Smooth muscle cell (in vitro differentiated cells): ENCODE results near the gene SLCO2A1. TPM values are rescaled to one million over a fixed set of nuclear protein-coding genes. Genes with fewer than 3 reads are reported as not detected.

Source experiments
- DNase-seq: peaks from one replicate; lab custom pipeline; 2025; ENCODE audit not compliant: unreplicated experiment; lab: John Stamatoyannopoulos, UW
- H2AFZ ChIP-seq: fragments of 200-600 bp; sonication (generic); 2 replicates; pipeline ENCODE4 v1.6.0; 2016; ENCODE audit warnings: antibody characterized with exemption, low read depth, mild to moderate bottlenecking
- H3F3A ChIP-seq: fragments of 200-600 bp; sonication (generic); 2 replicates; pipeline ENCODE4 v1.6.0; 2017; ENCODE audit warnings: antibody characterized with exemption, low read depth
- H3K27ac ChIP-seq: fragments of 200-600 bp; sonication (generic); 2 replicates; pipeline ENCODE4 v1.5.1; 2016; ENCODE audit warnings: low read depth, mild to moderate bottlenecking
- H3K27me3 ChIP-seq: fragments of 200-600 bp; sonication (generic); 2 replicates; pipeline ENCODE4 v1.6.1; 2016; ENCODE audit warnings: low read depth, mild to moderate bottlenecking
- H3K36me3 ChIP-seq: fragments of 200-600 bp; sonication (generic); 2 replicates; pipeline ENCODE4 v1.5.1; 2016; ENCODE audit warnings: low read depth
- H3K4me1 ChIP-seq: fragments of 200-600 bp; sonication (generic); 2 replicates; pipeline ENCODE4 v1.5.1; 2016; ENCODE audit warnings: low read depth
- H3K4me2 ChIP-seq: fragments of 200-600 bp; sonication (generic); 2 replicates; pipeline ENCODE4 v1.6.0; 2016; ENCODE audit warnings: mild to moderate bottlenecking
- H3K4me3 ChIP-seq: fragments of 200-600 bp; sonication (generic); 2 replicates; pipeline ENCODE4 v1.5.1; 2016; ENCODE audit warnings: mild to moderate bottlenecking
- H3K79me2 ChIP-seq: fragments of 200-600 bp; sonication (generic); 2 replicates; pipeline ENCODE4 v1.6.0; 2016; ENCODE audit warnings: low read depth, mild to moderate bottlenecking
- H3K9ac ChIP-seq: fragments of 200-600 bp; sonication (generic); 2 replicates; pipeline ENCODE4 v1.6.0; 2016; ENCODE audit warnings: low read depth
- H3K9me3 ChIP-seq: fragments of 200-600 bp; sonication (generic); replicated peaks from 2 replicates; pipeline ENCODE4 v1.5.1; 2016; ENCODE audit warnings: low read depth
- H4K20me1 ChIP-seq: fragments of 200-600 bp; sonication (generic); 2 replicates; pipeline ENCODE4 v1.6.0; 2016; ENCODE audit warnings: low read depth
- CTCF ChIP-seq: fragments of 200-600 bp; sonication (generic); IDR thresholded peaks from 2 replicates; pipeline ENCODE4 v1.5.1; 2017; ENCODE audit warnings: borderline replicate concordance, mild to moderate bottlenecking, antibody characterized with exemption; ENCODE audit not compliant: insufficient read depth, poor library complexity, severe bottlenecking
- WGBS: methylation state at CpG from one replicate; pipeline ENCODE4 v1.1.7; 2016; ENCODE audit warnings: low lambda C conversion rate; 5-methylcytosine and 5-hydroxymethylcytosine counted together
- polyA plus RNA-seq: library from polyadenylated mRNA; unstranded; fragments of >200 nt; fragmentation: Nextera tagmentation; extraction: Ambion mirVana; gene quantifications from 2 replicates; pipeline ENCODE4 v1.2.1, GENCODE V29; 2016
- total RNA-seq: library from RNA; depleted of rRNA; stranded (reverse); fragments of >200 nt; gene quantifications from 2 replicates; pipeline ENCODE4 v1.2.3, GENCODE V29; 2014

Gene SLCO2A1
- total and polyA plus RNA-seq, 2 experiments from 2014 or later: 7.7 to 14.2 TPM

GRCh38 chr3:133967992-133968892 lies 61.5 kb downstream of the SLCO2A1 start:
- H3K9me3 ChIP-seq: no peaks in the 10 kb centered on the region
- no peaks in the 10 kb centered on the region for H3F3A ChIP-seq
- no peak for DNase-seq
- H3K79me2 ChIP-seq: no peaks in the 10 kb centered on the region
- no peak overlapping the region for H3K9ac ChIP-seq
- no peak overlapping the region for H2AFZ ChIP-seq
- H4K20me1 ChIP-seq: no peaks in the 10 kb centered on the region
- H3K4me3 ChIP-seq: no peak overlapping the region
- no peaks in the 10 kb centered on the region for H3K27me3 ChIP-seq
- WGBS: 77% methylated on average over 15 of the region's 15 CpGs
- no peak overlapping the region for H3K4me2 ChIP-seq
- no peaks in the 10 kb centered on the region for H3K4me1 ChIP-seq
- H3K27ac ChIP-seq: no peak overlapping the region
- no peaks in the 10 kb centered on the region for H3K36me3 ChIP-seq
- no peak for TF ChIP-seq CTCF

DNA sequence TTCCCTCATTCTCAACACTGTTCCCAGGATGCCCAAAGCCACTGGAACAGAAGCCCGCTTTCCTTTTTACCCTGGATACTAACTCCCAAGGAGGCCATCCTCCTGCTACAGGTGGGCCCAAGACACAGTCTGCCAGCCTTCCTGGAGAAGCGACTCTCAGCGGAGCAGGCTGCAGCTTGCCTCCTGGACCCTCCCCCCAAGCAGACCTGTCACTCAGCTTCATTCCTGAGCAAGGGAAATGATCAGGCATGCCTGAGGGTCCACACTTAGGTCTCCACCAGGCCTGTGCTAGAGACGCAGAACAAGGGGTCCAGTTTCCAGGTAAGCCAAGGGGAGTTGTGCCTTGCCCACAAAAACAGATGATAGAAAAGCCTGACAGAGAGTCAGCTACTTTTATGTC lies 62.8 kb downstream of the SLCO2A1 start:
- Histone ChIP-seq H4K20me1 (no peaks in the 10 kb centered on the region), H3K27me3 (no peaks in the 10 kb centered on the region), H3F3A (no peaks in the 10 kb centered on the region), H3K4me3 (no peak overlapping the region), H2AFZ (no peak overlapping the region), H3K9ac (no peak overlapping the region), H3K36me3 (no peaks in the 10 kb centered on the region), H3K27ac (no peak overlapping the region), H3K79me2 (no peaks in the 10 kb centered on the region), H3K4me2 (no peak overlapping the region), H3K9me3 (no peaks in the 10 kb centered on the region), H3K4me1 (no peaks in the 10 kb centered on the region)
- TF ChIP-seq CTCF: no peak
- 86% methylated on average over 4 of the region's 4 CpGs for whole genome bisulfite sequencing
- DNase-seq: no peak

DNA sequence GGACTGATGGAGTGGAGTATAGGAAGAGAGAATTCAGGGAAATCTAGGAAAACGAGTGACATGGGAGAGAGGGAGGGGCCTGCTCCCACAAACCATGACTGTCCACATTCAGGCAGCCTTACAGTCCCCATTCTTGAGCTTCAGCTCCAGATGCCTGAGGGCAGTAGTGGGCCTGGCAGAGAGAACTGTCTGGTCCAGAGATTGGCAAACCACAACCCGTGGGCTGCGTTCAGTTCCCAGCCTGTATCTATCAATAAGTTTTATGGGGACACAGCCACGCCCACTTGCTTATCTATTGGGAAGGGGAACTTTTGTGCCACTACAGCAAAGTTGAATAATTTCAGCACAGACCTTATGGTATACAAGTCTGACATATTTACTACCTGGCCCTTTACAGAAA lies 63.8 kb downstream of the SLCO2A1 start:
- no peaks in the 10 kb centered on the region for H3K9me3 ChIP-seq
- H3K27ac ChIP-seq: no peak overlapping the region
- TF ChIP-seq CTCF: no peak
- H4K20me1 ChIP-seq: no peaks in the 10 kb centered on the region
- H3F3A ChIP-seq: no peaks in the 10 kb centered on the region
- H3K4me3 ChIP-seq: no peak overlapping the region
- H2AFZ ChIP-seq: no peak overlapping the region
- no peak overlapping the region for H3K9ac ChIP-seq
- DNase-seq: no peak
- H3K27me3 ChIP-seq: no peaks in the 10 kb centered on the region
- H3K4me1 ChIP-seq: no peaks in the 10 kb centered on the region
- 83% methylated on average over 4 of the region's 4 CpGs for WGBS
- no peaks in the 10 kb centered on the region for H3K79me2 ChIP-seq
- H3K4me2 ChIP-seq: no peak overlapping the region
- no peaks in the 10 kb centered on the region for H3K36me3 ChIP-seq

- Histone ChIP-seq H3K27ac (no peak overlapping the region), H3K79me2 (no peaks in the 10 kb centered on the region), H3K27me3 (no peaks in the 10 kb centered on the region), H3F3A (no peaks in the 10 kb centered on the region), H3K4me3 (no peak overlapping the region), H4K20me1 (no peaks in the 10 kb centered on the region), H3K4me1 (no peaks in the 10 kb centered on the region), H2AFZ (no peak overlapping the region), H3K4me2 (no peak overlapping the region), H3K9ac (no peak overlapping the region), H3K36me3 (no peaks in the 10 kb centered on the region), H3K9me3 (no peaks in the 10 kb centered on the region)
- no peak for TF ChIP-seq CTCF
- WGBS: 95% methylated on average over 12 of the region's 12 CpGs
- no peak for DNase-seq
Measured at GRCh38 chr3:133965013-133965570, 64.6 kb downstream of the SLCO2A1 start.
